DMS114 treated with DMSO at 0.1 percent for 48 hours (cell line): ENCODE data around the gene GNRHR.
"Not testable (repeated sequence)": the region's sequence is repeated elsewhere in the genome, so short reads cannot be mapped to it uniquely, and the experiment has no call there.

Experiments
- DNase-seq: peaks from one replicate; lab custom pipeline; 2025; ENCODE audit not compliant: unreplicated experiment; lab: John Stamatoyannopoulos, UW

GNRHR gene

GRCh38 chr4:67754288-67754687, at the start of gene GNRHR:
TSS of gene GNRHR (minus strand) at chr4:67754388. CDS start at chr4:67754335, 53 bp downstream.
- no peak for DNase-seq

DNA sequence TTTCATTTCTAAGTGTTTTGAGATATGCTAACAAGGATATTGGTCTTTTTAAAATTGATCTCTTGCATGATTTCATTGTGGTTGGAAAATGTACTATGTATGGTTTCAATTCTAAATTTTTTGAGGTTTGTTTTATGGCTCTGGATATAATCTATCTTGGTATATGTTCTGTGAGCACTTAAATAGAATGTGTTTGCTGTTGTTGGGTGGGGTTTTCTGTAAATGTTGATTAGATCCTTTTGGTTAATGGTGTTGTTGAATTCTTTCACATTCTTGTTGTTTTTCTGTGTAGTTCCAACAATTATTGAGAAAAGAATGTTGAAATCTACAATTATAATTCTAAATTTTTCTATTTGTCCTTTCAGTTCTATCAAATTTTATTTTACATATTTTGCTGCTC, 42.6 kb upstream of the GNRHR start:
- no peak for DNase-seq

DNA sequence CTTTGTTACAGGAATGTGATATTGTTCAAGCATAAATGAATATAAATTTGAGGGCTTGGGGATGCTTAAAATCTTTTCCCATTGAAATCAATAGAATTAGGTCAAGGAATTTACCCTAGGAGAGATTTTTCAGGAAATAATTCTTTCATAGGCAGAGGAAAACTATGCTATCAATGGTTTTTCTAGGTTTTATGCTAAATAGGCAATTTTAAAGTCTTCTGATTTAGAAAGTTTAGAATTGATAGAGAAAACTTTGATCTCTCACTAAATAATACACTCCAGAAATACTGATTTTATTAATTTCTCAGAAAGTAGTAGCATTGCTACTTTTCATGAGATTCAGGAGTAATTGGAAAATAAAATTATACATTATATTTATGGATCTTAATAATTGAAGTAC, 36.5 kb upstream of the GNRHR start:
- DNase-seq = no peak

DNA sequence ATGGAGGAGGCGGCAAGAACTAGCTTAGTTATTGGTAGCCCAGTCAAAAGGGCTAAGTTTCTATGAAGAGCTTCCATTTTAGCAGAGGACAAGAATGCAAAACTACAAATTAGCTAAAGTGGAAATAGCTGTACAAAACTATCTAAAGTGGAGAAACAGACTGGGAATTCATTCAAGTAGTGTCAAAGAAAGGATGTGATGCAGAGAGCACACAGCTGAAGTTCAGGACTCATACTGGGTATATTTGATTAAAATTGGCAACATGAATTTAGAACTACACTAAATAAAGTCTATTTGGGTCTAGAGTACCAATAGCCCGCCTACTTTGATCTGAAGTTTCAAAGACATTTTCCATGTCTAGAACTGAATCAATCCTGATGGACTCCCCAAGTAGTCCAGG, 33.1 kb upstream of the GNRHR start:
- no peak for DNase-seq

DNA sequence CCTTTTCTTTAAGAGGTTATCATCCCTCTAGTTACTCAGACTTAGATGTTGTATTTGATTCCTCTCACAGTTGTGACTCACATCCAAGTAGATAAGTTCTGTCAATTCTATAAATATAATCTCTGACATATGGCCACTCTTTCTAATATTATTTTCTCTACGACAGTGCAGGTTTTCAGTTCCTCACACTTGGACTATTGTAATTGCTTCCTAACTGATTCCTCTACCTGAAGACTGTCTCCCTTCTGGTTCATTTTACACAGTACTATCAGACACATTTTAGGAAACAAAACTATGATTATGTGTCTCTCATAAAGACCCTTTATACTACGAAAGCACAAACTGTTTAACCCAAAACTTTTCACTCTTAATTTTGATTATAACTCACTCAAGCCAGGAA, 31.3 kb upstream of the GNRHR start:
- DNase-seq = no peak

DNA sequence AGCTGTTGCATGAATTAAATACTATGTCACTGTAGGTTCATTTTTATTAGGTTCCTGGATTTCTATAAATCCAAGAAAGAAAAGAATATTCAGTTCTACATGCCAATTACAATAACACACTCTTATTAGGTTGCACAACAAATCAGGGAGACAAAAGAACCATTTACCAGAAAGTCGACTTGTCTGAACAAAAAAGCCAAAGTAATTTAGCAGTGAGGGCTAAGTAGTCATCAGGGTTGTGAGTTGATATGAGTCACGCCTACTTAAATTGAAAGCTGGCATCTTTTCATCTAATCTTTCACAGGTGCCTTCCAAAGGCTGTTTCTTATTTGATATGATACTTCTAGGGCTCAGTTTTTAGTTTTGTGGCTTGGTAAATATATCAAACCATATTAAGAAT, 25.4 kb upstream of the GNRHR start:
- no peak for DNase-seq

GRCh38 chr4:67776746-67777145, 22.6 kb upstream of the GNRHR start:
- DNase-seq = no peak

GRCh38 chr4:67770422-67770821, 16.2 kb upstream of the GNRHR start:
- no peak for DNase-seq

- no peak for DNase-seq
Measured at GRCh38 chr4:67765928-67766327, 11.7 kb upstream of the GNRHR start.

- no peak for DNase-seq
Measured at GRCh38 chr4:67765401-67765800, 11.2 kb upstream of the GNRHR start.

DNA sequence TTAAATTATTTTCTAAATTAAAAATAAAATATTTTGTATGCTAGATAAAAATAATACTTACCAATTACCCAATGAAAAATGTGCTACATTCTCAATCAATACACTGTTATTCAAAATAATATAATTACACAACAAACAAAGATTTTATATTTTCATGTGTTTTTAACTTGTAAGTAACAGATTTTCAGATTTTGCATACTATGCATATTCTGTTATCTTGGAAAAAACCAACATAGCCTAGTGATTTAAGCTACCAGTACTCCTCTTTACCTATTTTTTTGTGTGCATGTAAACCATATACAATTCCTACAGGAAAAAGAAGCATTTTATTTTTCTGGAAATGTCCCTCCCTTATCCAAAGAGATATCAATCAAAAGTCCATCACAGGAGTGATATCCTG, 10.0 kb upstream of the GNRHR start:
- DNase-seq = no peak

GRCh38 chr4:67762086-67762485, 7.9 kb upstream of the GNRHR start:
- no peak for DNase-seq

DNA sequence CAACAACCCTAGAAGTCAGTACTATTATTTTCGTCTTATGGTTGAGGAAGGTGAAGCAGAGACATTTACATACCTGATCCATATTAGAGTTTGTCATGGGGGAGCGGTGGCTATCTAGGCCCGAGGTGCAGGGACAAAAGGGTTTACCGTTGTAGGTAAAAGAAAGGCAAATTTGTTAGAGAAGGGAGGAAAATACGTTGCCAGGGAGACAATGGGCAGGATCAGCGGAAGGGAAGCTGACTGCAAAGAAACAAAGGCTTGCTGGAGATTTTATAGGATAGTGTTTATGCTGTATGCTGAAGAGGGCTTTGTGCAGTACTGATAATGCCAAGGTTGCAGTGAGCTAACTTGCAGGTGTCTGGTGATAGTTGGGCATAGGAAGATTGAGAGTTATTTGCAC, 2.8 kb upstream of the GNRHR start:
- not testable (repeated sequence) for DNase-seq

GRCh38 chr4:67755974-67756373, 1.8 kb upstream of the GNRHR start:
- DNase-seq = no peak

- DNase-seq = no peak
Measured at GRCh38 chr4:67751260-67751659, 2.9 kb downstream of the GNRHR start.

DNA sequence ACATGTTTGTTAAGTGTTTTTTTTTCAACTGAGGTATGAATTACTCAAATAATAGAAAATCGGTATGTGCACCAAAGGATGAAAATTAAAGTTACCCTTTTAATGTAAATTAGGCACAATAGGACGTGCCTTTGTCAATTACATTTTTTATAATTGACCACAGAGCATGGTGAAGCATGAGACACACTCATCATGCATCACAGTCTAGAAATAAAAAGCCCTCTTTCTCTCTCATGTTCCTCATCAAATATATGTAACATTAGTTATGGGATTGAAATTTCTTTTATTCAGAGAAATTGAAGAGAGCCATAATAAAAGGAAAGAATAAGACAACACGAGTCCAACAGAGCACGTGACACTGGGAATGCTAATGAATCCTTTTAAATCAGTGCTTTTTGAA, 3.5 kb downstream of the GNRHR start:
- DNase-seq = no peak

- DNase-seq = no peak
Measured at GRCh38 chr4:67749286-67749685, 4.9 kb downstream of the GNRHR start.

DNA sequence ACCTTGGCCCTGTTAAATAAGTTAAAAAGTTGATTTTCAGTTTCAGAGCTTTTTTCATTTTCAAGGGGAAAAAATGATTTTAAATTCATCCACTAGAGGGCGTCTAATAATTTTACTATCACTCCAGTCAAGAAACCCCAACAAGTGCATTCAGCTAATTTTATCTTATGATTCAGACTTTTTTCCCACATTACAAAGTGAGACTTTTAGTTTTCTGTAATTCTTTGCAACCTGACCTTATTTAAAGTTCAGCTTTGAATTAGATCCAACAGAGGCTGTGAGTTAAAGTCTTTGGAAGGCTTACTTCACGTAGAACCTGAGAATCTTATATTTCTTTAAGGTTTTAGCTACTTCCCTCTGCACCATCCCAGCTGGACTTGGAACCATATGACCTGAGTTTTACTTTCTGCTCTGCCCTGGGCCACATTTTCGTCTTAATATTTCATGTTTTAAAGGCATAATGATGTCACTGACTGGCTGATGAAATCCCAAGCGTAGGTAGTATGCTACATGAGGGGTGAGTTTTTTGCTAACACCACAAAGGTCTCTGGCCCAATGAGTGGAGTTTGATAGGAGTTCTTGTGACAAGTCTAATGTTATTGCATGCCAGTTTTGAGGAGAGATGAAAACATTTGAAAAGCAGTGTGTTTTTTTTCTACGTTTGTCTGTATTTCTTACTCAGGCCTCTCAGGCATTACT, 7.2 kb downstream of the GNRHR start:
- peak; percentile 34 for DNase-seq

DNA sequence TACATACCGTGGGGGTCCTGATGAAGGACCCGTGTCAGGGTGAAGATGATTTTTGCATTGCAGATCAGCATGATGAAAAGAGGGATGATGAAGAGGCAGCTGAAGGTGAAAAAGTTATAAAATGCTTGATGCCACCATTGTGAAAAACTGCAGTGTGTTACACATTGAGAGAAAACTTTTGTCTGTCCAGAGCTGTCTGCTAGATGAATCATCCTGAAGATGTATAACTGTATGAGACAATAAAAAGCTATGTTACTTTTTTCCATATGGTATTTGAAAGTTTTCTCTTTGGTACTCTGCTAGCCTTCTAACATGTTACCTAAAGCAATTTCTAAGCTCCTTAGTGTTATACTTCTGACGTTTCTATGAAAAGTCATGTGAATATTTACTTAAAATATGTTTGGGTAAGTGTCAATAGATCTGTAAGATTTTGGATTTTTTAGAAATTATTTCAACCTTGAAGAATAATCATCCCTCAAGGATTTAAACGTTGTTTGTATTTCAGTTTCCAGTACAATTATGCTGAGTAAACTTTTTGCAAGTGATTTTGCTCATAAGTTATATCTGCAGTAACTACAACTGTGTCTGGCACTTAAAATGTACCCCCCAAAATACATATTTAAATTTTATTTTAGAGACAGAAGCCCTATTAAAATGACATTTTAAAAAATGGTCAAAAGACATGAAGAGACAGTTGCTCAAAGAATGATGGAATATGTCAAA, 9.5 kb downstream of the GNRHR start:
- no peak for DNase-seq

DNA sequence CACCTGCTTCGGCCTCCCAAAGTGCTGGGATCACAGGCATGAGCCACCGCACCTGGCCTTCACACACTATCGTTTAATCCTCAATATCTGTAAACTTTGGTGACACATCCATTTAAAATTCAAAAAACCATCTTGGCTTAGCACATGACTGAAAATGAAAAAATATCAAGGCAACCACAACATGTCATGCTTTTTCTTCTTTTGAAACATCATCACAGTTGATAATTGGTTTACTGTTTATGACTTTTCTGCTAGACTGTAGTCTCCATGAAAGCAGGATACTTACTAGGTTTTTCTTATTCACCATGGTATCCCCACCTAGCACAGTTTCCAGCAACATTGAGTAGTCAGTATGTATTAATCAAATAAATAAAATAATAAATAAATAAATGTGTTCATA, 11.0 kb downstream of the GNRHR start:
- no peak for DNase-seq

DNA sequence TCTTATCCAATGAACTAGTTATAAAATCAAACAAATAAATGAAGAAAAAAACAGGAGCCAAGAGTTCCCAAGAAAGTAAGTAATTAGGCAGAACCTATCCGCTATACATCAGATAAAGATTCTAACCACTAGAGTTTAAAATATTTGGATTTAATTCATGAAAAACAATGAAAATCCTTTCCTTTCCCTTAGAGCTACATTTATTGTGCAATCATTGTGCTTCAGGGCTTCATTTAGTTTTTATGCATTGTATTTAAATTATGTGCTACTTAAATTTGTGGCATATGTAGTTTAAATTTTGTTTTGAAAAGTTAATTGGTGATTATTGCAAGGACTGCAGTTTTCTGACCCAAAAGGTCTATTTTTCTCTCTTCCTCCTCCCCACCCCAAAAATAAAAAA, 17.9 kb downstream of the GNRHR start:
- DNase-seq = no peak

DNA sequence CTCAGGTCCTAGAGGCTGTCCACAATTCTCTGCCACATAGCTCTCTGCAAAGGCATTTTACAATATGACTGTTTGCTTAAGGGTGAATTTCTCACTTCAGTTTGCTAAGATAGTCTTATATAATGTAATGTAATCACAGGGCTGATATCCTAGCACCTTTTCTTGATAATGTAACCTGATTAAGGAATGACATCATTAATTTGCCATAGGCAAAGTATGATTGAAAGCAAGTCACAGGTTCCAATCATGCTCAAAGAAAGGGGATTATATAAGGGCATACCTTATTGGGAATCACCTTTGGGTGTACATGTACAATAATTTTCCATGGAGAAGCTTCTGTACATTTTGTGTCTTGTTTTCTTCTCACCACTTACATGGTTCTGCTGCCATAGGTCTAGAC, 18.9 kb downstream of the GNRHR start:
- no peak for DNase-seq

GRCh38 chr4:67730511-67730910, 23.7 kb downstream of the GNRHR start:
- DNase-seq = not testable (repeated sequence)
